ENCODE data around the gene COMMD3. TPM values are rescaled to one million over a fixed set of nuclear protein-coding genes. Genes with fewer than 3 reads are reported as not detected.
A peak's percentile ranks its signal among the peaks of the same experiment; 100 is the strongest.

The COMMD3 gene
- total RNA-seq, 1 donor from 2014 or later = 42.3 TPM

GRCh38 chr10:22333167-22333974 lies 17.2 kb downstream of the COMMD3 start:
- no peak for TF ChIP-seq CTCF (IDR thresholded peaks at IDR 0.05; ENCODE audit: unreplicated experiment)
- Mint-ChIP-seq H3K4me3 (ENCODE audit: unreplicated experiment) (peak overlapping the region; percentile 85), H3K4me1 (ENCODE audit: unreplicated experiment) (peaks cover 13% of the 10 kb centered on the region), H3K9me3 (ENCODE audit: unreplicated experiment) (no peaks in the 10 kb centered on the region), H3K27ac (ENCODE audit: unreplicated experiment) (peak overlapping the region; percentile 53), H3K27me3 (ENCODE audit: unreplicated experiment) (peaks cover 17% of the 10 kb centered on the region), H3K36me3 (ENCODE audit: low read depth, unreplicated experiment) (peaks cover 13% of the 10 kb centered on the region)
- DNase-seq (ENCODE audit: low spot score) = no peak

GRCh38 chr10:22333975-22334282 lies 17.7 kb downstream of the COMMD3 start:
- Mint-ChIP-seq H3K9me3 (ENCODE audit: unreplicated experiment) (no peaks in the 10 kb centered on the region), H3K4me3 (ENCODE audit: unreplicated experiment) (peak overlapping the region; percentile 85), H3K27ac (ENCODE audit: unreplicated experiment) (peak overlapping the region; percentile 53), H3K36me3 (ENCODE audit: low read depth, unreplicated experiment) (peaks cover 13% of the 10 kb centered on the region), H3K4me1 (ENCODE audit: unreplicated experiment) (peaks cover 13% of the 10 kb centered on the region), H3K27me3 (ENCODE audit: unreplicated experiment) (peaks cover 17% of the 10 kb centered on the region)
- TF ChIP-seq CTCF (IDR thresholded peaks at IDR 0.05; ENCODE audit: unreplicated experiment) = no peak
- no peak for DNase-seq (ENCODE audit: low spot score)

- Mint-ChIP-seq H3K4me1 (ENCODE audit: unreplicated experiment) (peaks cover 13% of the 10 kb centered on the region), H3K4me3 (ENCODE audit: unreplicated experiment) (no peak overlapping the region), H3K27me3 (ENCODE audit: unreplicated experiment) (peaks cover 16% of the 10 kb centered on the region), H3K36me3 (ENCODE audit: low read depth, unreplicated experiment) (peaks cover 7% of the 10 kb centered on the region), H3K27ac (ENCODE audit: unreplicated experiment) (no peak overlapping the region), H3K9me3 (ENCODE audit: unreplicated experiment) (no peaks in the 10 kb centered on the region)
- no peak for TF ChIP-seq CTCF (IDR thresholded peaks at IDR 0.05; ENCODE audit: unreplicated experiment)
- peak; percentile 56 for DNase-seq (ENCODE audit: low spot score)
Observed at GRCh38 chr10:22334414-22335172, 18.4 kb downstream of the COMMD3 start.

- Mint-ChIP-seq H3K27me3 (ENCODE audit: unreplicated experiment) (peaks cover 21% of the 10 kb centered on the region), H3K36me3 (ENCODE audit: low read depth, unreplicated experiment) (peaks cover 4% of the 10 kb centered on the region), H3K4me1 (ENCODE audit: unreplicated experiment) (peaks cover 15% of the 10 kb centered on the region), H3K4me3 (ENCODE audit: unreplicated experiment) (no peak overlapping the region), H3K27ac (ENCODE audit: unreplicated experiment) (no peak overlapping the region), H3K9me3 (ENCODE audit: unreplicated experiment) (no peaks in the 10 kb centered on the region)
- no peak for TF ChIP-seq CTCF (IDR thresholded peaks at IDR 0.05; ENCODE audit: unreplicated experiment)
- no peak for DNase-seq (ENCODE audit: low spot score)
Observed at GRCh38 chr10:22335173-22335933, 19.2 kb downstream of the COMMD3 start.

Data from endothelial cell (in vitro differentiated cells).